HG02588 (cell line): ENCODE measurements around the gene KBTBD7.

Source experiments
- ATAC-seq: cut with Tn5 transposase; IDR thresholded peaks from one replicate; pipeline ENCODE4 v1.9.1; 2021; ENCODE audit warnings: mild to moderate bottlenecking, moderate library complexity; ENCODE audit not compliant: unreplicated experiment

Gene KBTBD7, protein sequence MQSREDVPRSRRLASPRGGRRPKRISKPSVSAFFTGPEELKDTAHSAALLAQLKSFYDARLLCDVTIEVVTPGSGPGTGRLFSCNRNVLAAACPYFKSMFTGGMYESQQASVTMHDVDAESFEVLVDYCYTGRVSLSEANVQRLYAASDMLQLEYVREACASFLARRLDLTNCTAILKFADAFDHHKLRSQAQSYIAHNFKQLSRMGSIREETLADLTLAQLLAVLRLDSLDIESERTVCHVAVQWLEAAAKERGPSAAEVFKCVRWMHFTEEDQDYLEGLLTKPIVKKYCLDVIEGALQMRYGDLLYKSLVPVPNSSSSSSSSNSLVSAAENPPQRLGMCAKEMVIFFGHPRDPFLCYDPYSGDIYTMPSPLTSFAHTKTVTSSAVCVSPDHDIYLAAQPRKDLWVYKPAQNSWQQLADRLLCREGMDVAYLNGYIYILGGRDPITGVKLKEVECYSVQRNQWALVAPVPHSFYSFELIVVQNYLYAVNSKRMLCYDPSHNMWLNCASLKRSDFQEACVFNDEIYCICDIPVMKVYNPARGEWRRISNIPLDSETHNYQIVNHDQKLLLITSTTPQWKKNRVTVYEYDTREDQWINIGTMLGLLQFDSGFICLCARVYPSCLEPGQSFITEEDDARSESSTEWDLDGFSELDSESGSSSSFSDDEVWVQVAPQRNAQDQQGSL

GRCh38 chr13:41193919-41194824, at the start of gene KBTBD7:
TSS of gene KBTBD7 (minus strand) at chr13:41194569. CDS start at chr13:41194257, 312 bp downstream.
- peak; percentile 97 for ATAC-seq

DNA sequence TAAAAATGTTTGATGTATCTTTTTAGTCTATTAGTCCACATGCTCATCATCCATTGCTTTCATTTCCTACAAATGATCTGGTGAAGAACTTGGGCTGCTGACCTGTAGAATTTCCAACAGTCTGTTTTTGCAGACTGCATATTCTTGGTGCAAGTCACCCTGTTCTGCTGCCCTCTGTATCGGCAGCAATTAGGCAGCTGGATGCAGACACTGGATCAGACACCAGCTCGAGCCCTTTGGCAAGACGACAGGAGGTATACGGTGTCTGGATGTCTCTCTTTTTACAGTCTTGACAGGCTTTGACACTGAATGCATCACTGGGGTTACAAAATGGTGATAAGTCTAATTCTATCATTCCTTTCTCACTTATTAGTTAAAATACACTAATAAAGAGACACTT, 47.3 kb upstream of the KBTBD7 start:
- no peak for ATAC-seq

- no peak for ATAC-seq
Measured at GRCh38 chr13:41236369-41236768, 42.0 kb upstream of the KBTBD7 start.

- no peak for ATAC-seq
Measured at GRCh38 chr13:41232578-41233480, 38.5 kb upstream of the KBTBD7 start.

DNA sequence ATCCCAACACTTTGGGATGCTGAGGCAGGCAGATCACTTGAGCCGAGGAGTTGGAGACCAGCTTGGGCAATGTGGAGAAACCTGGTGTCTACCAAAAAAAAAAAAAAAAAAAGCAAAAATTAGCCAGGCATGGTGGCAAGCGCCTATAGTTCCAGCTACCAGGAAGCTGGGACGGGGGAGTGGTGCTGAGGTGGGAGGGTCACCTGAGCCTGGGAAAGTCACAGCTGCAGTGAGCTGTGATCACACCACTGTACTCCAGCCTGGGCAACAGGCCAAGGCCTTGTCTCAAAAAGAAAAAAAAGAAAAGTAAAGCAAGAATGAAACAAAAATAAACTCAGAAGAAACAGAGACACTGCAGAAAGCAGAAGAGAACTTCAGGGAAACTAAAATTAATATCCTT, 37.4 kb upstream of the KBTBD7 start:
- no peak for ATAC-seq

DNA sequence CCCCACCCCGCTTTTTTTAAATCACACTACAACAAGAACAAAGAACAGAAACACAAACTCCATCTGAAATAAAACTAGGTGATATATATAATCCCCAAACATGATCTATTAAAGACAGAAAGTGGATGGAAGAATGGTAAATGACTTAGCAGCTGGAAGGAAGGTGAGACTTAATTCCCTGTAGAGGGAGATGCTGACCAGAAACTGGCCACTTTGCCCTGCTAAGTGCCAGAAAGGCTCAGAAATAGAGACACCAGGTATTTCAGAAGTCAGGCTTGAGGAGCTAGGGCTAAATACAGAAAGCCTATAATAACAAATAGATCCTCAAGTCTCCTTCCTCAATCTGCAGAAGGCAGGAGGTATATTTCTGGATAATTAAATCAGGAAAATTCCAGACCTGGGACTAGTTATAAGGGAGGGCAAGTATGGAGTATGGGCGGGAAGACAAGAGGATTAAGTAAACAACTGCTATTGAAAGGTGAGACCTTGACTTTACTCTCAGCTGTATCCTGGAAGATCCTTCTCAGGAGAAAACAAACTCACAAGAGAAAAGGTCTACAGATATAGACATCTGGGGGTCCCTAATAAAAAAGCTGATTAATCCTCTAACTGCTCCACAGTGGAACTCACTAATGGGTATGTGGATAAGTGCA, 36.8 kb upstream of the KBTBD7 start:
- no peak for ATAC-seq

- ATAC-seq = no peak
Measured at GRCh38 chr13:41229356-41229755, 35.0 kb upstream of the KBTBD7 start.

GRCh38 chr13:41224113-41225110, 30.0 kb upstream of the KBTBD7 start:
- no peak for ATAC-seq

- ATAC-seq = peak; percentile 65
Measured at GRCh38 chr13:41222259-41222852, 28.0 kb upstream of the KBTBD7 start.

GRCh38 chr13:41220401-41220800, 26.0 kb upstream of the KBTBD7 start:
- no peak for ATAC-seq

DNA sequence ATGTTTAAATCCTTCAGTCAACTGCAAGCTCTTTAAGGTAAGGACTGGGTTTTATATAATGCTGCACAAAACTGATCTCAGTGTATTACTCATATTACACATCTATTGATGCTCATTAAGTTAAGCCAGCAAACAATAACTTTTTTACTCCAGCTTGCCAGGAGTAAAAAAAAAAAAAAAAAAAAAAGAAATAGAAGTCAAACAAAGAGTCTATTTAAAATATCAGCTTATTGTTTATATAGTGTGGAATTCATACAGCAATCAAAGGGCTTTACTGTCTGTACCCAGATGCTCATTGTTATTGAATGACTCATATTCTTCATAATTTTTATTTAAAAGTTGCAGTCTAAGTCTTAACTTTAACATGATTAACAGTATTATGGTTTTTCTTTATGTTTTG, 21.8 kb upstream of the KBTBD7 start:
- ATAC-seq = no peak

GRCh38 chr13:41213919-41214318, 19.6 kb upstream of the KBTBD7 start:
- no peak for ATAC-seq

DNA sequence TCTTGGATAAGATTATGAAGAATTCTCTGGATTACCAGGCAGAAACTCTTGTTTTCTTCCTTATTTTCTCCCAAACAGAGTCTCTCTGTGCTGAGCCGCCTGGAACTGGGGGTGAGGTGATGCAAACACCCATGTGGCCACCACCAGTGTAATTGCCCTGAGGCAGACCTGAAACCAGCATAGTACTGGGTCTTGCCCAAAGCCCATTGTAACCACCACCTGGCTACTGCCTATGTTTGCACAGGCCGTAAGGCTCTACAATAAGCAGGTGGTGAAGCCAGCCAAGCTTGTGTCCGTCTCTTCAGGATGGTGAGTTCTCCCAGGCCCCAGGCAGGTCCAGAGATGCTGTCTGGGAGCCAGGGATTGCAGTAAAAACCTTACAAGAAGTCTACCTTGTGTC, 18.9 kb upstream of the KBTBD7 start:
- ATAC-seq = no peak

GRCh38 chr13:41212881-41213280, 18.5 kb upstream of the KBTBD7 start:
- ATAC-seq = no peak

DNA sequence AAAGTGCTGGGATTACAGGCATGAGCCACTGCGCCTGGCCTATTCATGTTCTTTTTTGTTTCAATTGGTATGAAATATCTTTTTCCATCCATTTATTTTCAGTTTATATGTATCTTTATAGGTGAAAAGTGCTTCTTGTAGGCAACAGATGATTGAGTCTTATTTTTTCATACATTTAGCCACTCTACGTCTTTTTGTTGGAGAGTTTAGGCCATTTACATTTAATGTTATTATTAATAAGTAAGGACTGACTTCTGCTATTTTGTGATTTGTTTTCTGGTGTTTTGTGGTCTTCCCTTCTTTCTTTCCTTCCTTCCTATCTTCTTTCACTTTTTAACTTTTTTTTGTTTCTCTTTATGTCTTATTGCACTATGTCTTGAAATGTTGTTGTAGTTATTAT, 16.7 kb upstream of the KBTBD7 start:
- ATAC-seq = no peak

DNA sequence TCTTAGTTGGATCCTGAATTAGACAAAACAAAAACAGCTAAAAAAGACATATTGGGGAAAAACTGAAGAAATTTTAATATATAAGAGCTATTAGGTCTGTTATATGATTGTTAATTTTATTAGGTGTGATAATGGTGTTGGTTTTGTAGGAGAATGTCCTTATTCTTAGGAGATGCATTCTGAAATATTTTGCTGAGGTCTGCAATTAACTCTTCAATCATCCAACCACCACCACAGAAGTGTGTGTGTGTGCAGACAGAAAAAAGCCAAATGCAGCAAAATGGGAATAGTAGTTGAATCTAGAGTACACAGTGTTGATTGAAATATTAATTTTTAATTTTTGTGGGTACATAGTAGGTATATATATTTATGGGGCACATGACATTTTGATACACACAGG, 12.1 kb upstream of the KBTBD7 start:
- no peak for ATAC-seq

- ATAC-seq = no peak
Measured at GRCh38 chr13:41203810-41204209, 9.4 kb upstream of the KBTBD7 start.

DNA sequence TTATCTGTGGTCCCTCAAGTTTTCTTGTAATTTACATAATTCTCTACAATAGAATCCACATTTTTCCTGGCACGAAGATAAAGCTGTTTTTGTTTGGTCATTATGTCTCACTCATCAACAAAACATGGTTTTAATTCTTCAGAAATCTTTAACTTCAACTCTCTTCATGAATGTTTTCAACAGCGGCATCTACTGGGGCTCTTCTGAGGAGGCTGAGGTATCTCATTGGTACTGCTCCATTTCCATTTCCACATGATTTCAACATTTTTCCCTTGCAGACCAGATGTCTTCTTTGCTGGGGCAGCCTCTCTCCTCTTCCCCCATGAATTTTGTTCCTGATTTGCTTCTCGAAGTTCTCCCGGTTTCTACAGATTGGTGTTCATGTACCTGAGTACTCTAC, 5.8 kb upstream of the KBTBD7 start:
- no peak for ATAC-seq
